A673 (cell line): ENCODE data around the gene GOLGA5. TPM values are rescaled to one million over a fixed set of nuclear protein-coding genes. Genes with fewer than 3 reads are reported as not detected.

Experiments
- BruUV-seq: library from RNA; stranded (reverse); fragments of 400-500 nt; replicated peaks from 2 replicates; lab custom pipeline; 2021; lab: Mats Ljungman, UMichigan
- CTCF ChIA-PET: fragments of 300-600 bp; sonication (Branson Sonifier 250); formaldehyde crosslinking; loops from one replicate; lab custom pipeline; 2022; ENCODE audit warnings: antibody characterized with exemption; lab: Charles Lee
- POLR2A ChIA-PET: fragments of 300-600 bp; sonication (Branson Sonifier 250); formaldehyde crosslinking; loops from one replicate; lab custom pipeline; 2022; ENCODE audit warnings: antibody characterized with exemption; ENCODE audit not compliant: low non-redundant PET; lab: Charles Lee
- DNase-seq: peaks from one replicate; pipeline ENCODE4 v3.0.0-alpha.2; 2015; ENCODE audit warnings: low spot score
- H3K27ac ChIP-seq: fragments of 200-600 bp; sonication (generic); 2 replicates; pipeline ENCODE4 v1.5.1; 2016; ENCODE audit warnings: mixed run types, low read depth, mild to moderate bottlenecking, mixed read lengths, antibody characterized with exemption, low read length; ENCODE audit not compliant: poor library complexity, severe bottlenecking
- H3K27me3 ChIP-seq: fragments of 200-600 bp; sonication (generic); replicated peaks from 2 replicates; pipeline ENCODE4 v1.6.1; 2017; ENCODE audit warnings: mixed run types, low read depth, mild to moderate bottlenecking, mixed read lengths, antibody characterized with exemption, low read length; ENCODE audit not compliant: insufficient read depth, poor library complexity
- H3K36me3 ChIP-seq: fragments of 200-600 bp; sonication (generic); 2 replicates; pipeline ENCODE4 v1.6.1; 2016; ENCODE audit warnings: mixed run types, mild to moderate bottlenecking, mixed read lengths, antibody characterized with exemption, low read length; ENCODE audit not compliant: insufficient read depth, poor library complexity, severe bottlenecking
- H3K4me1 ChIP-seq: fragments of 200-600 bp; sonication (generic); 2 replicates; pipeline ENCODE4 v1.6.1; 2017; ENCODE audit warnings: mixed run types, mild to moderate bottlenecking, mixed read lengths, antibody characterized with exemption, low read length; ENCODE audit not compliant: insufficient read depth, poor library complexity, severe bottlenecking
- H3K4me3 ChIP-seq: fragments of 200-600 bp; sonication (generic); 2 replicates; pipeline ENCODE4 v1.5.1; 2016; ENCODE audit warnings: low read depth, mixed run types, mild to moderate bottlenecking, mixed read lengths, low read length; ENCODE audit not compliant: poor library complexity, severe bottlenecking
- H3K9me3 ChIP-seq: fragments of 200-600 bp; sonication (generic); 2 replicates; pipeline ENCODE4 v1.6.1; 2016; ENCODE audit warnings: mixed run types, low read depth, mild to moderate bottlenecking, mixed read lengths, antibody characterized with exemption, low read length; ENCODE audit not compliant: poor library complexity, severe bottlenecking
- EZH2 ChIP-seq: fragments of 200-600 bp; sonication (generic); IDR thresholded peaks from 2 replicates; pipeline ENCODE4 v1.6.1; 2017; ENCODE audit warnings: borderline replicate concordance, low read depth, mild to moderate bottlenecking, mixed read lengths, antibody characterized with exemption, low read length; ENCODE audit not compliant: poor library complexity, severe bottlenecking
- intact Hi-C: fragments of 100-400 bp; cut with micrococcal nuclease; formaldehyde crosslinking; loops from one replicate; pipeline ENCODE4 v1.10.0; 2022; ENCODE audit not compliant: unreplicated experiment
- total RNA-seq: library from RNA; stranded (reverse); gene quantifications from 2 replicates; pipeline ENCODE4 v1.2.3, GENCODE V29; 2021
- TF ChIP-seq, protein P1 (sequence below): fragments of 300-800, 200-600 bp; sonication (generic); conservative IDR thresholded peaks from 2 replicates; pipeline ENCODE4 v1.5.1; 2017; ENCODE audit warnings: low read depth, mild to moderate bottlenecking, antibody characterized with exemption, low read length, moderate library complexity, mixed read lengths

The GOLGA5 gene
- total RNA-seq, 1 experiment from 2014 or later, result 21.3 TPM

- BruUV-seq, result no TSS peak
- H3K27me3 ChIP-seq, result no peaks in the 10 kb centered on the region
- intact Hi-C loops, result loop anchor here (2.0 kb wide), 1 partner anchor 99 kb away; no protein-coding TSS in a partner anchor
- H3K36me3 ChIP-seq, result no peaks in the 10 kb centered on the region
- H3K4me1 ChIP-seq, result no peaks in the 10 kb centered on the region
- no peak for DNase-seq
- TF ChIP-seq EZH2, result no peak
- TF ChIP-seq, protein P1, sequence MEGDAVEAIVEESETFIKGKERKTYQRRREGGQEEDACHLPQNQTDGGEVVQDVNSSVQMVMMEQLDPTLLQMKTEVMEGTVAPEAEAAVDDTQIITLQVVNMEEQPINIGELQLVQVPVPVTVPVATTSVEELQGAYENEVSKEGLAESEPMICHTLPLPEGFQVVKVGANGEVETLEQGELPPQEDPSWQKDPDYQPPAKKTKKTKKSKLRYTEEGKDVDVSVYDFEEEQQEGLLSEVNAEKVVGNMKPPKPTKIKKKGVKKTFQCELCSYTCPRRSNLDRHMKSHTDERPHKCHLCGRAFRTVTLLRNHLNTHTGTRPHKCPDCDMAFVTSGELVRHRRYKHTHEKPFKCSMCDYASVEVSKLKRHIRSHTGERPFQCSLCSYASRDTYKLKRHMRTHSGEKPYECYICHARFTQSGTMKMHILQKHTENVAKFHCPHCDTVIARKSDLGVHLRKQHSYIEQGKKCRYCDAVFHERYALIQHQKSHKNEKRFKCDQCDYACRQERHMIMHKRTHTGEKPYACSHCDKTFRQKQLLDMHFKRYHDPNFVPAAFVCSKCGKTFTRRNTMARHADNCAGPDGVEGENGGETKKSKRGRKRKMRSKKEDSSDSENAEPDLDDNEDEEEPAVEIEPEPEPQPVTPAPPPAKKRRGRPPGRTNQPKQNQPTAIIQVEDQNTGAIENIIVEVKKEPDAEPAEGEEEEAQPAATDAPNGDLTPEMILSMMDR, result no peak
- no peak overlapping the region for H3K27ac ChIP-seq
- H3K4me3 ChIP-seq, result no peak overlapping the region
- POLR2A ChIA-PET, result no interaction called here
- H3K9me3 ChIP-seq, result peaks cover 18% of the 10 kb centered on the region
- CTCF ChIA-PET, result interaction anchor here (0.6 kb wide), 1 partner anchor 16 kb away, joined by 4 read pairs; no protein-coding TSS in a partner anchor
Measured at GRCh38 chr14:92785667-92786426, 8.3 kb upstream of the GOLGA5 start.

- Histone ChIP-seq H3K27ac (no peak overlapping the region), H3K4me1 (no peaks in the 10 kb centered on the region), H3K27me3 (no peaks in the 10 kb centered on the region), H3K36me3 (no peaks in the 10 kb centered on the region), H3K9me3 (peaks cover 18% of the 10 kb centered on the region), H3K4me3 (no peak overlapping the region)
- no TSS peak for BruUV-seq
- no peak for DNase-seq
- CTCF ChIA-PET, result interaction anchor here (0.6 kb wide), 1 partner anchor 17 kb away, joined by 4 read pairs; no protein-coding TSS in a partner anchor
- no peak for TF ChIP-seq EZH2
- TF ChIP-seq, protein P1, result no peak
- intact Hi-C loops, result no loop called here
- POLR2A ChIA-PET, result no interaction called here
Measured at GRCh38 chr14:92786427-92786756, 7.7 kb upstream of the GOLGA5 start.

DNA sequence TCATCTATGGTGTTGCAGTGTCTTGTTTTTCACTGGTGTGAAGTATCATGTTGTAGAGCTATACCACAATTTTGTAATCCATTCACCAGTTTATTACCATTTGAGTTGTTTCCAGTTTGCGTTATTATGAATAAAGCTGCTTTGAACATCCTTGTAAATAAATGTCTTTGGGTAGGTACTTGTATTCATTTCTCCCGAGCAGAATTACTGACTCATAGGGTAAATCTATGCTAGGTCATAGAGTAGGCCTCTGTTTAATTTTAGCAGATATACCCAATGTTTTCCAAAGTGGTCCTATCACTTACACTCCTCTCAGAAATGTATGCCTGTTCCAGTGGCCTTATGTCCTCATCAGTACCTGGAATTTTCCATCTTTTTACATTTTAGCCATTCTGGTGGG is 6.6 kb upstream of the GOLGA5 start:
- ChIA-PET POLR2A (no interaction called here), CTCF (no interaction called here)
- intact Hi-C loops, result no loop called here
- no TSS peak for BruUV-seq
- no peak for DNase-seq
- Histone ChIP-seq H3K27ac (no peak overlapping the region), H3K27me3 (no peaks in the 10 kb centered on the region), H3K4me1 (no peaks in the 10 kb centered on the region), H3K9me3 (peaks cover 18% of the 10 kb centered on the region), H3K36me3 (no peaks in the 10 kb centered on the region), H3K4me3 (no peak overlapping the region)
- no peak for TF ChIP-seq EZH2
- TF ChIP-seq, protein P1, result no peak
